GM18873 (cell line): ENCODE measurements around the gene AQR.
"Not testable (repeated sequence)": the region's sequence is repeated elsewhere in the genome, so short reads cannot be mapped to it uniquely, and the experiment has no call there.

Source experiments
- ATAC-seq: cut with Tn5 transposase; IDR thresholded peaks from one replicate; pipeline ENCODE4 v1.9.1; 2021; ENCODE audit warnings: mild to moderate bottlenecking, moderate library complexity, moderate number of reproducible peaks; ENCODE audit not compliant: unreplicated experiment, low FRiP score

The AQR gene

GRCh38 chr15:34964277-34964676 is 5.3 kb downstream of the AQR start:
- no peak for ATAC-seq

GRCh38 chr15:34953851-34954250 is 15.7 kb downstream of the AQR start:
- ATAC-seq = no peak

GRCh38 chr15:34952481-34952880 is 17.1 kb downstream of the AQR start:
- no peak for ATAC-seq

GRCh38 chr15:34951993-34952392 is 17.5 kb downstream of the AQR start:
- no peak for ATAC-seq

GRCh38 chr15:34944936-34945335 is 24.6 kb downstream of the AQR start:
- no peak for ATAC-seq

GRCh38 chr15:34943711-34944110 is 25.8 kb downstream of the AQR start:
- ATAC-seq = no peak

DNA sequence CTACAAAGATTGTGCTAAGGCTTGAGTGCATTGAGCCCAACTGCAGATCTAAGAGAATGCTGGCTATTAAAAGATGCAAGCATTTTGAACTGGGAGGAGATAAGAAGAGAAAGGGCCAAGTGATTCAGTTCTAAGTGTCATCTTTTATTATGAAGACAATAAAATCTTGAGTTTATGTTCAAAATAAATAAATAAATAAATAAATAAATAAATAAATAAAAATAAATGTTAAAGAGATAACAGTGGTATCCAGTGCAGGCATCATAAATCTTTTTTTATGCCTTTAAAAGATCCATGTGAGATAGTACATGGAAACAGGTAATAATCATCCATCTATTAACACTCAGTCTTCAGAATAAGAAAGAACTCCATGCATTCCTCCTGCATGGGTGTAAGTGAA is 26.3 kb downstream of the AQR start:
- not testable (repeated sequence) for ATAC-seq

DNA sequence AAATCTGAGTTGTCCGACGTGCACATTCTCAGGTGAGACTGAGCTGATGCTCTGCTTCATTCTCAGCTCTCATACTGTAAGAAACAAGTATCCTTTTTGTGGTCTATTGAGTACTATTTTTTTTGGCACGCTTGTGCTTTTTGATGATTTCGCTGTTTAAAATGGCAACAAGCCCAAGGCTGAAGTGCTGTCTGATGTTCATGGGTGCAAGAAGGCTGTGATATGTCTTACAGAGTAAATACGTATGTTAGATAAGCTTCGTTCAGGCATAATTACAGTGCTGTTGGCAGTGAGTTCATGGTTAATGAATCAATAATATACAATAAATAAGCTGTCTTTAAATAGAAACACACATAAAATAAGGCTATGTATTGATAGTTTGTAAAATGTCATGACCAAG is 27.2 kb downstream of the AQR start:
- ATAC-seq = no peak

- no peak for ATAC-seq
These were observed 27.7 kb downstream of the AQR start for GRCh38 chr15:34941831-34942230.

- no peak for ATAC-seq
These were observed 28.3 kb downstream of the AQR start for GRCh38 chr15:34941185-34941698.

DNA sequence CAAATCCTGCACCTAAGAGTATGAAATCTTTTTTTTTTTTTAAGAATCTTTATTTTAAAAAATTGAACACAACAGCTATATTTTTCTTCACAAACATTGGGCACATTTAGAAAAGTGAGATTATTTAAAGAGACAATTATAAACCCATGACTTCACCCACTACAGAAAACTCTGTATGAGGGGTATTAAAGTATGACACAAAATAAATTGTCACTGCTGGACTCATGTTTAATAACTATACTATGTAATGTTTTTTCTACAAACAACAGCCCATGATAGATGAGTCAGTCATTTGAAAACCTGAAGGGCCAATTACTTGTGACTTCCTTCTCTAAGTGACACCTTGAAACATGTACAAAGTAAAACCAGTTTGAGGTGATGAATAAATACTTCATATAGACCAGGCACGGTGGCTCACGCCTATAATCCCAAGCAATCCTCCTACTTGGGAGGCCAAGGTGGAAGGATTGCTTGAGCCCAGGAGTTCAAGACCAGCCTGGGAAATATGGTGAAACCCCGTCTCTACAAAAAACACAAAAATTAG is 36.0 kb downstream of the AQR start:
- no peak for ATAC-seq

DNA sequence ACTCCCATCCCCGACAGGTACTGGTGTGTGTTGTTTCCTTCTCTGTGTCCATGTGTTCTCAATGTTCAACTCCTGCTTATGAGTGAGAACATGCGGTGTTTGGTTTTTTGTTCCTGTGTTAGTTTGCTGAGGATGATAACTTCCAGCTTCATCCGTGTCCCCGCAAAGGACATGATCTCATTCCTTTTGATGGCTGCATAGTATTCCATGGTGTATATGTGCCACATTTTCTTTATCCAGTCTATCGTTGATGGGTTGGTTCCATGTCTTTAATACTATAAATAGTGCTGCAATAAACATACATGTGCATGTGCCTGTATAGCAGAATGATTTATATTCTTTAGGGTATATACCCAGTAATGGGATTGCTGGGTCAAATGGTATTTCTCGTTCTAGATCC is 41.2 kb downstream of the AQR start:
- ATAC-seq = not testable (repeated sequence)

- no peak for ATAC-seq
These were observed 41.8 kb downstream of the AQR start for GRCh38 chr15:34927726-34928125.

DNA sequence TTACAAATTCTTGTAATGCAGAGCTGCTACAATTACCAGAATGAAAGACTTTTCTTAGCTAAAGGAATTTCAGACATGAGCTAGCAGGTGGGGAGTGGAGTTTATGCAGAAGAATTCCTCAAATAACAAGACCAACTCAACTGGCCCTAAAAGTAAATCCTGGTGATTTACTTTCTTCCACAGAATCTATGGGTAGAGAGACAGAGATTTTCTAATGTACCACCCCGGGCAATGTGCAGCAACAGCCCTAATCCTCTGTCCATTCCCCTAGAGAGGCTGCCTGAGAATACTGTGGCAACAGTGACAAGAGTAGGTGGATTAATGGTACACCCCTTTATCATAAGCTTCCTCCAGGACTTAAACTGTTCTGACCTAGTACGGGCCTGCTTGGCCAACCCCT is 55.2 kb downstream of the AQR start:
- ATAC-seq = no peak

GRCh38 chr15:34905047-34905446 is 64.5 kb downstream of the AQR start:
- ATAC-seq = no peak

DNA sequence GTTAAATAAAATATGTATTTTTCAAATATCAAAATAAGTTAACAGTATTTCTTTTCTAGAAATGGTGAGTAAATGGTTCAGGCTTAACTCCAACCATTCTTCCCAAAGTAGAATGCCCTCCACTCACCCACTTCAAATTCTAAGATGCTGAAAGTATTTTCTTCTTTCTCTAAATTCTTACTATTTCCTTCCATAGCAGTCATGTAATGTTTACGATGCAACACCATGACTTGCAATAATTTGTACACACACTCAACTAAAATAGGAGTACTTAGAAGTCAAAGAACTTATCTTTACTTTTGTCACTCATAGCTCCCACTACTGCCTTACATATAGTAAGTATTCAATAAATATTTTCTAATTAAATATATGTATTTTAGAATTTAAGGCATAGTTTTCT is 65.0 kb downstream of the AQR start:
- no peak for ATAC-seq

- no peak for ATAC-seq
These were observed 68.8 kb downstream of the AQR start for GRCh38 chr15:34900748-34901147.

- ATAC-seq = no peak
These were observed 73.4 kb downstream of the AQR start for GRCh38 chr15:34896183-34896582.

GRCh38 chr15:34893967-34894366 is 75.6 kb downstream of the AQR start:
- no peak for ATAC-seq

- ATAC-seq = no peak
These were observed 76.5 kb downstream of the AQR start for GRCh38 chr15:34892963-34893591.

DNA sequence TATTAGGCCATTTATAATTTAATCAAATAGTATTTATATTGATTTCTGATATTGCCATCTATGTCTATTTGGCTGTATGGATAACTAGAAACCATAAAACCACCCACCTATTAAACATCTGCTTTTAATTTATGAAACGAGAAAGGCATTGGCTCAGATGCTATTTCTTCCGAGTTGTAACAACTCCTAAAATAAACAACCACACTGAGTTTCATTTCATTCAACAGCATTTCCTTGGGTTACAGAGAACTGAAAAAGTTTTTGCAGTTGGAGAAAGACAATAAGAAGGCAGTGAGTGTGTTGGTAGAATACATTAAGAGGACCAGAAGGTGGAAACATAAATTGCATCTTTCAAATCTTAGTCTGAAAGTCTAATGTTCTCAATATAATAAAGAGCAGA is 79.1 kb downstream of the AQR start:
- no peak for ATAC-seq

GRCh38 chr15:34889476-34889875 is 80.1 kb downstream of the AQR start:
- no peak for ATAC-seq
